ENCODE results near the gene DISC1. TPM values are rescaled to one million over a fixed set of nuclear protein-coding genes. Genes with fewer than 3 reads are reported as not detected.

DISC1 gene
- total RNA-seq, 1 experiment from 2014 or later = 2.1 TPM

GRCh38 chr1:232059726-232060374, 433.3 kb downstream of the DISC1 start:
- CTCF ChIA-PET = interaction anchor here (0.6 to 0.9 kb wide), 4 partner anchors 12 to 470 kb away, joined by 3 to 4 read pairs (median 3); no protein-coding TSS in a partner anchor
- no peak for TF ChIP-seq CTCF (IDR thresholded peaks at IDR 0.05; ENCODE audit: unreplicated experiment)
- POLR2A ChIA-PET = interaction anchor here (1.5 kb wide), 1 partner anchor 16 kb away, joined by 3 read pairs; no protein-coding TSS in a partner anchor
- intact Hi-C loops (cut with micrococcal nuclease) = no loop called here
- Mint-ChIP-seq H3K27me3 (ENCODE audit: insufficient read depth, unreplicated experiment) (no peaks in the 10 kb centered on the region), H3K4me3 (ENCODE audit: unreplicated experiment) (no peak overlapping the region), H3K9me3 (ENCODE audit: unreplicated experiment) (no peaks in the 10 kb centered on the region), H3K4me1 (ENCODE audit: insufficient read depth, unreplicated experiment) (peaks cover 7% of the 10 kb centered on the region), H3K36me3 (ENCODE audit: insufficient read depth, unreplicated experiment) (no peaks in the 10 kb centered on the region), H3K27ac (ENCODE audit: low read depth, unreplicated experiment) (no peak overlapping the region)
- peak; percentile 95 for DNase-seq (ENCODE audit: unreplicated experiment)
- BruUV-seq (replicated peaks) = no TSS peak

- H3K9me3 Mint-ChIP-seq (ENCODE audit: unreplicated experiment) = no peaks in the 10 kb centered on the region
- TF ChIP-seq CTCF (IDR thresholded peaks at IDR 0.05; ENCODE audit: unreplicated experiment) = no peak
- no peak overlapping the region for H3K27ac Mint-ChIP-seq (ENCODE audit: low read depth, unreplicated experiment)
- H3K36me3 Mint-ChIP-seq (ENCODE audit: insufficient read depth, unreplicated experiment) = no peaks in the 10 kb centered on the region
- ChIA-PET CTCF (interaction anchor here (0.7 kb wide), 1 partner anchor 15 kb away, joined by 3 read pairs; no protein-coding TSS in a partner anchor), POLR2A (no interaction called here)
- H3K4me1 Mint-ChIP-seq (ENCODE audit: insufficient read depth, unreplicated experiment) = peaks cover 7% of the 10 kb centered on the region
- DNase-seq (ENCODE audit: unreplicated experiment) = no peak
- no peaks in the 10 kb centered on the region for H3K27me3 Mint-ChIP-seq (ENCODE audit: insufficient read depth, unreplicated experiment)
- H3K4me3 Mint-ChIP-seq (ENCODE audit: unreplicated experiment) = no peak overlapping the region
- intact Hi-C loops (cut with micrococcal nuclease) = no loop called here
- BruUV-seq (replicated peaks) = no TSS peak
Measured at GRCh38 chr1:232062967-232063366, 436.4 kb downstream of the DISC1 start.

- no peak for TF ChIP-seq CTCF (IDR thresholded peaks at IDR 0.05; ENCODE audit: unreplicated experiment)
- no TSS peak for BruUV-seq (replicated peaks)
- DNase-seq (ENCODE audit: unreplicated experiment) = no peak
Measured at GRCh38 chr1:232066521-232066920, 439.9 kb downstream of the DISC1 start.

GRCh38 chr1:232074265-232074664, 447.7 kb downstream of the DISC1 start:
- Mint-ChIP-seq H3K36me3 (ENCODE audit: insufficient read depth, unreplicated experiment) (no peaks in the 10 kb centered on the region), H3K27ac (ENCODE audit: low read depth, unreplicated experiment) (no peak overlapping the region), H3K9me3 (ENCODE audit: unreplicated experiment) (no peaks in the 10 kb centered on the region), H3K27me3 (ENCODE audit: insufficient read depth, unreplicated experiment) (no peaks in the 10 kb centered on the region), H3K4me1 (ENCODE audit: insufficient read depth, unreplicated experiment) (no peaks in the 10 kb centered on the region), H3K4me3 (ENCODE audit: unreplicated experiment) (no peak overlapping the region)
- no peak for TF ChIP-seq CTCF (IDR thresholded peaks at IDR 0.05; ENCODE audit: unreplicated experiment)
- intact Hi-C loops (cut with micrococcal nuclease) = no loop called here
- DNase-seq (ENCODE audit: unreplicated experiment) = no peak
- POLR2A ChIA-PET = no interaction called here
- BruUV-seq (replicated peaks) = no TSS peak
- CTCF ChIA-PET = no interaction called here

More at GRCh38 chr1:232066521-232066920, 439.9 kb downstream of the DISC1 start:
- POLR2A ChIA-PET = interaction anchor here (1.3 kb wide), 1 partner anchor 11 kb away, joined by 3 read pairs; no protein-coding TSS in a partner anchor
- intact Hi-C loops (cut with micrococcal nuclease) = no loop called here
- CTCF ChIA-PET = interaction anchor here (0.6 to 1.0 kb wide), 3 partner anchors 42 to 563 kb away, joined by 3 to 4 read pairs (median 3); no protein-coding TSS in a partner anchor
- Mint-ChIP-seq H3K4me3 (ENCODE audit: unreplicated experiment) (no peak overlapping the region), H3K36me3 (ENCODE audit: insufficient read depth, unreplicated experiment) (no peaks in the 10 kb centered on the region), H3K27ac (ENCODE audit: low read depth, unreplicated experiment) (no peak overlapping the region), H3K9me3 (ENCODE audit: unreplicated experiment) (no peaks in the 10 kb centered on the region), H3K27me3 (ENCODE audit: insufficient read depth, unreplicated experiment) (no peaks in the 10 kb centered on the region), H3K4me1 (ENCODE audit: insufficient read depth, unreplicated experiment) (no peaks in the 10 kb centered on the region)

All from MCF 10A (cell line).